A549 (cell line): Measurements from ENCODE around the gene EXOC2.

Experiments used
- CEBPB ChIP-seq, 2 experiments: fragments of >200 bp in 1 of 2; sonication (Bioruptor Twin) in 1 of 2; formaldehyde crosslinking in 1 of 2; IDR thresholded peaks; 2 replicates each; pipeline ENCODE4 v1.6.1; 2012 to 2016
- EP300 ChIP-seq, 2 experiments: fragments of >200 bp; sonication (Bioruptor Twin); formaldehyde crosslinking; IDR thresholded peaks; 2 replicates in 1 of 2; 3 replicates in 1 of 2; pipeline ENCODE4 v1.6.1; 2016 to 2017
- ESRRA ChIP-seq: fragments of 150-350 bp; IDR thresholded peaks from 2 replicates; pipeline ENCODE4 v1.6.1; 2014; ENCODE audit warnings: mild to moderate bottlenecking, low read length, borderline replicate concordance
- GATA3 ChIP-seq: IDR thresholded peaks from 2 replicates; pipeline ENCODE4 v1.6.1; 2012; ENCODE audit warnings: borderline replicate concordance
- HEYL ChIP-seq: fragments of 250-450 bp; sonication (Bioruptor Pico); IDR thresholded peaks from 2 replicates; pipeline ENCODE4 v1.8.0; 2021; ENCODE audit warnings: mild to moderate bottlenecking, moderate library complexity
- HOXB5 ChIP-seq: fragments of 250-450 bp; sonication (Bioruptor Pico); IDR thresholded peaks from 2 replicates; pipeline ENCODE4 v1.5.0; 2020; ENCODE audit warnings: mild to moderate bottlenecking, moderate library complexity
- JUNB ChIP-seq: fragments of >200 bp; sonication (Bioruptor Twin); formaldehyde crosslinking; IDR thresholded peaks from 2 replicates; pipeline ENCODE4 v1.6.1; 2016
- MYC ChIP-seq: IDR thresholded peaks from 2 replicates; pipeline ENCODE4 v1.6.1; 2012; ENCODE audit warnings: mild to moderate bottlenecking, inconsistent platforms, low read length, improper control_type of control experiment, borderline replicate concordance
- POLR2A ChIP-seq: IDR thresholded peaks from 2 replicates; pipeline ENCODE4 v1.6.1; 2012; ENCODE audit warnings: mild to moderate bottlenecking, low read length
- RCOR1 ChIP-seq: fragments of 150-350 bp; IDR thresholded peaks from 2 replicates; pipeline ENCODE4 v1.6.1; 2014; ENCODE audit warnings: antibody characterized with exemption, low read length, low read depth
- SMC3 ChIP-seq: fragments of >200 bp; sonication (Bioruptor Twin); formaldehyde crosslinking; IDR thresholded peaks from 3 replicates; pipeline ENCODE4 v1.6.1; 2018; ENCODE audit warnings: inconsistent platforms
- TF ChIP-seq, protein P1 (sequence below): fragments of >200 bp; sonication (Bioruptor Twin); formaldehyde crosslinking; IDR thresholded peaks from 3 replicates; pipeline ENCODE4 v1.5.1; 2016

- TF ChIP-seq, protein P1, sequence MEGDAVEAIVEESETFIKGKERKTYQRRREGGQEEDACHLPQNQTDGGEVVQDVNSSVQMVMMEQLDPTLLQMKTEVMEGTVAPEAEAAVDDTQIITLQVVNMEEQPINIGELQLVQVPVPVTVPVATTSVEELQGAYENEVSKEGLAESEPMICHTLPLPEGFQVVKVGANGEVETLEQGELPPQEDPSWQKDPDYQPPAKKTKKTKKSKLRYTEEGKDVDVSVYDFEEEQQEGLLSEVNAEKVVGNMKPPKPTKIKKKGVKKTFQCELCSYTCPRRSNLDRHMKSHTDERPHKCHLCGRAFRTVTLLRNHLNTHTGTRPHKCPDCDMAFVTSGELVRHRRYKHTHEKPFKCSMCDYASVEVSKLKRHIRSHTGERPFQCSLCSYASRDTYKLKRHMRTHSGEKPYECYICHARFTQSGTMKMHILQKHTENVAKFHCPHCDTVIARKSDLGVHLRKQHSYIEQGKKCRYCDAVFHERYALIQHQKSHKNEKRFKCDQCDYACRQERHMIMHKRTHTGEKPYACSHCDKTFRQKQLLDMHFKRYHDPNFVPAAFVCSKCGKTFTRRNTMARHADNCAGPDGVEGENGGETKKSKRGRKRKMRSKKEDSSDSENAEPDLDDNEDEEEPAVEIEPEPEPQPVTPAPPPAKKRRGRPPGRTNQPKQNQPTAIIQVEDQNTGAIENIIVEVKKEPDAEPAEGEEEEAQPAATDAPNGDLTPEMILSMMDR: no peak
- TF ChIP-seq POLR2A (no peak), JUNB (no peak), RCOR1 (no peak), SMC3 (no peak), HEYL (no peak), ESRRA (no peak), HOXB5 (no peak), GATA3 (no peak), MYC (no peak), CEBPB (IDR thresholded peaks at IDR 0.05) (no peak), EP300 (IDR thresholded peaks at IDR 0.05) (no peak)
These were observed 18.0 kb downstream of the EXOC2 start for GRCh38 chr6:674956-675355.
